ENCODE data around the gene SHC4. TPM values are rescaled to one million over a fixed set of nuclear protein-coding genes. Genes with fewer than 3 reads are reported as not detected.

SHC4 gene
- total RNA-seq, 4 donors from 2014 or later, result 0.63 to 4.7 (median 1.6) TPM

- H3K4me3 ChIP-seq (ENCODE audit: low read depth, poor library complexity, severe bottlenecking), result no peak overlapping the region
- no peak for TF ChIP-seq POLR2A (IDR thresholded peaks at IDR 0.05)
- TF ChIP-seq CTCF (IDR thresholded peaks at IDR 0.05), result no peak
- intact Hi-C loops (cut with DNase I; ENCODE audit: low total_unique reads), result no loop called here
- WGBS, 2 donors, result 88 to 93% methylated on average over 4 of the region's 4 CpGs
- no peak for DNase-seq (ENCODE audit: low spot score in 2 of 2)
Measured at GRCh38 chr15:48939648-48940047, 24.1 kb downstream of the SHC4 start.

- TF ChIP-seq POLR2A (IDR thresholded peaks at IDR 0.05), result no peak
- TF ChIP-seq CTCF (IDR thresholded peaks at IDR 0.05), result no peak
Measured at GRCh38 chr15:48937886-48938285, 25.8 kb downstream of the SHC4 start.

GRCh38 chr15:48936666-48937065 is 27.1 kb downstream of the SHC4 start:
- DNase-seq (ENCODE audit: low spot score in 2 of 2), result no peak
- H3K4me3 ChIP-seq (ENCODE audit: low read depth, poor library complexity, severe bottlenecking), result no peak overlapping the region
- TF ChIP-seq POLR2A (IDR thresholded peaks at IDR 0.05) (no peak), CTCF (IDR thresholded peaks at IDR 0.05) (no peak)
- intact Hi-C loops (cut with DNase I; ENCODE audit: low total_unique reads), result no loop called here
- 72 to 100% methylated on average over 1 of the region's 1 CpG for WGBS, 2 donors

More at GRCh38 chr15:48937886-48938285, 25.8 kb downstream of the SHC4 start:
- no peak overlapping the region for H3K4me3 ChIP-seq (ENCODE audit: low read depth, poor library complexity, severe bottlenecking)
- intact Hi-C loops (cut with DNase I; ENCODE audit: low total_unique reads), result no loop called here
- 62 to 68% methylated on average over 2 of the region's 2 CpGs for WGBS, 2 donors
- DNase-seq (ENCODE audit: low spot score in 2 of 2), result no peak

- TF ChIP-seq CTCF (IDR thresholded peaks at IDR 0.05) (no peak), POLR2A (IDR thresholded peaks at IDR 0.05) (no peak)
- intact Hi-C loops (cut with DNase I; ENCODE audit: low total_unique reads), result no loop called here
- DNase-seq (ENCODE audit: low spot score in 2 of 2), result no peak
- H3K4me3 ChIP-seq (ENCODE audit: low read depth, poor library complexity, severe bottlenecking), result no peak overlapping the region
Measured at GRCh38 chr15:48935236-48935635, 28.5 kb downstream of the SHC4 start.

- no peak for DNase-seq (ENCODE audit: low spot score in 2 of 2)
- 74 to 83% methylated on average over 4 of the region's 4 CpGs for WGBS, 2 donors
- no peak for TF ChIP-seq POLR2A (IDR thresholded peaks at IDR 0.05)
- TF ChIP-seq CTCF (IDR thresholded peaks at IDR 0.05), result no peak
- no peak overlapping the region for H3K4me3 ChIP-seq (ENCODE audit: low read depth, poor library complexity, severe bottlenecking)
- intact Hi-C loops (cut with DNase I; ENCODE audit: low total_unique reads), result no loop called here
Measured at GRCh38 chr15:48930735-48931134, 33.0 kb downstream of the SHC4 start.

- no peak for TF ChIP-seq CTCF (IDR thresholded peaks at IDR 0.05)
- no peak for TF ChIP-seq POLR2A (IDR thresholded peaks at IDR 0.05)
- DNase-seq (ENCODE audit: low spot score in 2 of 2), result no peak
- intact Hi-C loops (cut with DNase I; ENCODE audit: low total_unique reads), result no loop called here
- 41 to 69% methylated on average over 3 of the region's 3 CpGs for WGBS, 2 donors
- no peak overlapping the region for H3K4me3 ChIP-seq (ENCODE audit: low read depth, poor library complexity, severe bottlenecking)
Measured at GRCh38 chr15:48929661-48930060, 34.1 kb downstream of the SHC4 start.

Data from lower leg skin (tissue), 4 donors.